Measurements from ENCODE around the gene SMPDL3A.

Gene SMPDL3A

DNA sequence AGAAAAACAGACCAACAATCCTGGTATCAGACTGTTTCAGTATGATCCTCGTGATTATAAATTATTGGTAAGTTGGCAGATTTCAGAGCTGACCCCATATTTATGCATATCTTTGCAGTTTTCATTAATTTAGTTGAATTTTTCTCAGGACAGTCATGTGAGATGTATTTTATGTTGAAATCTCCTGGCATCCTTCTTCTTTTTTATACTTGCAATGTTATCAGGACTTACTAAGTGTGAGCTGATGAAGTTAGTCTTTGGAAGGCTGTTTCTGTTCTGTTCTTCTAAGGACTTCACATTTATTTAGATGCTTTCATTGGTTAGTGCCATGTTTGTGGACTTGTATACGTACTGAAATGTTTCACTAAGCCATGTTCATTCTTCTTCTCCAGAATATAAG lies 17.2 kb downstream of the SMPDL3A start:
- no peak for DNase-seq

DNA sequence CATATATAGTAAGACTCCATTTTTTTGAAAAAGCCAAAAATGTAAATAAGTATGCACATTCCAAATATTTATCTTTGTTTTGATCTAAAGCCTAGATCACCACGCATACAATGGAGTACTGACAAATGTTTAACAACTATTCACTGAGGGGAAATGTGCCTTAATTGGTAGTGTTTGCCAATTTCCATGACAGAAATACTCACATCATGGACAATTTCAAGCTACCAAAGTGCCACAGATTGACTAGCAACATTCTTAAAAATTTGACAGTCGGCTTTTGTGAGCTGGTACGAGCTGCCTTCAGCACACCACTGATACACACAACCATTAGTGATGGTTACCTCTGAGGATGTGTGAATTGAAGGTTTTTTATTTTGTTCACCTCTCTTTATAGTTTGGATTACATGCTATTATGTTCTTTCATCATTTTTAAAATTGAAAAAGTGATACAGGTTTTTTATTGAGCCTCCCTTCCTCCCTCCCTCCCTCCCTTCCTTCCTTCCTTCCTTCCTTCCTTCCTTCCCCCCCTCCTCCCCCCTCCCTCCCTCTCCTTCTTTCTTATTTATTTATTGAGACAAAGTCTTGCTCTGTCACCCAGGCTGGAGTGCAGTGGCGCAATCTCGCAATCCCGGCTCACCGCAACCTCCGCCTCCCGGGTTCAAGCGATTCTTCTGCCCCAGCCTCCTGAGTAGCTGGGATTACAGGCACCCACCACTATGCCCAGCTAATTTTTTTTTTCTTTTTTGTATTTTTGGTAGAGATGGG lies 19.2 kb downstream of the SMPDL3A start:
- no peak for DNase-seq

DNA sequence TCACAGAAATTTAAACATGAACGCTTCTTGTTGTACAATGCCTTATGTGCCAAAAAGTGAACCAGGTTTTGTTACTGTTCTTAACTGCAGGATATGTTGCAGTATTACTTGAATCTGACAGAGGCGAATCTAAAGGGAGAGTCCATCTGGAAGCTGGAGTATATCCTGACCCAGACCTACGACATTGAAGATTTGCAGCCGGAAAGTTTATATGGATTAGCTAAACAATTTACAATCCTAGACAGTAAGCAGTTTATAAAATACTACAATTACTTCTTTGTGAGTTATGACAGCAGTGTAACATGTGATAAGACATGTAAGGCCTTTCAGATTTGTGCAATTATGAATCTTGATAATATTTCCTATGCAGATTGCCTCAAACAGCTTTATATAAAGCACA lies 19.9 kb downstream of the SMPDL3A start:
- no peak for DNase-seq

DNA sequence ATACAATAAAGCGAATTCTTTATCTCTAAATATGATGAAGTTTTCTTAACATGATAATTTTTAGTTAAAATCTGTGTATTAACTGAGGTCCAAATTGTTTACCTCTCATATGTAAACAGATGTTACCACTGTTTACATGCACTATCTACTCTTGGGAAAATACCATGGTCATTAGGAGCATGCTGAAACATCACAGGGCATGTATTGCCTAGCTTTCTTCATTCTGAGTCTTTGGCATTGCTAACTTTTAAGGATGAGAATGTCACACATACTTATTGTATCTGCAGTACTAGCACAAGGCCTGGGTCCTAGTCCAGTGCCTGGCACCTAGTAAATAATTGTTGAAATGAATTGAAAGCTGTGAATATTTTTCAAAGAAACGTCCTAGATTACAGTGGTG lies 20.6 kb downstream of the SMPDL3A start:
- DNase-seq: no peak

DNA sequence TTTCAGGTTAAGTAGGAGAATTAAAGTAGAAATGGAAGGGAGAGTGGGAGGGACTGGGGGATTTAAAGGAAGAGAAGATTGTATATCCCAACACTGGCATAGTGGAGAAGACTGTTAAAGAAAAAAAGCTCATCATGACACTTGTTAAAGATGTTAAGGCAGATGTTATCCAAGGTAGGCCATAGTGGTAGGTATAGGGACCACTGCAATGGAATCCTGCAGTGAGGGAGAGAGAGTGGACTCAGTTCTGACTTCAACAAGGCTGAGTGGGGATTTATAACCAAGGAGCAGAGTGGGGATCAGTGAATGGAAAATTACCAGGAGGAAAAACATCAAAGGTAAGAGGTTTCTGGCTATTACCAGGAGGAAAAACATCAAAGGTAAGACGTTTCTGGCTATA lies 21.1 kb downstream of the SMPDL3A start:
- DNase-seq: no peak

DNA sequence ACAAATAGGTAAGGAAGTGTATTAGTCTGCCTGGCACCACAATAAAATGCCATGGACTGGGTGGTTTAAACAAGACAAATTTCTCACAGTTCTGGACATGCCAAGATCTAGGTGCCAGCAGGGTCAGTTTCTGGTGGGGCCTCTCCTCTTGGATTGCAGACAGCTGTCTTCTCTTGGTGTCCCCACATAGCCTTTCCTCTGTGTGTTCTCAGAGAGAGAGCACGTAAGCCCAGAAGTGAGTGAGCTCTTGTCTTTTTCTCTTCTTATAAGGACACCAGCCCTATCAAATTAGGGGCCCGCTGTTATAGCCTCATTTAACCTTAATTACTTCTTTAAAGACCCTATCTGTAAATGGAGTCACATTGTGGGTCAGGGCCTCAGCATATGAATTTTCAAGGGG lies 28.3 kb downstream of the SMPDL3A start:
- DNase-seq: no peak

DNA sequence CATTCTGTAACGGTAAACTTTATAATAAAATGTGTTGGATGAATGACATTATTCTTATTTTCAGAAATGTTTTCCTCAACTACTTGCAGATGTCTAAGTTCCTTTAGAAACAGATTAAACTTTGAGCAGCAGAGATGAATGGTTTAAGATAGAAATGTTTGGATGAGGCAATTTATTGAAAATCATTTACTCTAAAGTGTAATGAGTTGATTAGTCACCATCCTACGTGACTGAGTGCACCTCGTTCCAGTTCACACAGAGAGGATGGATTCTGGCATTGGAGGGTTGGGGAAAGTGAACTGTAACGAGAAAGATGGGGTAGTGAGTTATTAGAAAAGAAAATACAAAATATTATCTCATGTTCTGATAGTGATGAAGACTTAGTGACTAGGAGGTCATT lies 28.7 kb downstream of the SMPDL3A start:
- no peak for DNase-seq

DNA sequence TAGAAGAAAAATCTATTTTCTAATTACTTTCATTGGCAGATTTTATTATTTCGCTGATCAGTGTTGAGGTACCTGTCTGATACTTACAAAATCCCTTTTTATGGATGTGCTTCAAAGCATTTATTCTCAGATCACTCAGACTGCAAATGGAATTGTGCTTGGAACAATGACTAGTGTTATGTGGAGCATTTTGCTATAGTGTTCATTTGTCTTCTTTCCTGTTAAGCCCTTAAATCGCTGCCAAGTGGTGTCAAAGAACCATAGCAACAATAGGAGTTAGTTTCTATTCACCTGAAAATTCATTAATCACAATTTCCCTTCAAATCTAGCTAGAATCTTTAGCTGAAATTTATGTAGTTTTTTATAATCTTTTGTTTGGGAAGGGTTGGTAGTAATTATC lies 29.8 kb downstream of the SMPDL3A start:
- DNase-seq: no peak

DNA sequence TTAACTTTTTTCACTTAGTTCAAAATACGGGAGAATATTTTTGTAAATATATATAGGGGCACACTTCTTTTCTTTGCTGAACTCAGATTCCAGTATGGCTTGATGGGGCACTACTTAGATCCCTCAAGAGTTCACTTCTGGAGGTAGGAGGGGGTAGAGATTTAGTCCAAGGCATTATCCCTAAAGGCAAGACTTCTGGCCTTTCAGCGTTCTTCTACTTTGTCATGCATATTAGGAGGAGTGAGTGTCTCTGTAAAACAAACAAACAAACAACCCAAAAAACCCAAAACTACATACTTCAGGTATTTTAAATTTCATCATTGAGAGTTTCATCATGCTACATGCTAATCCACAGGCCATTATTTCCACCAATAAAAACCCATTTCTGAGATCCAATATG lies 32.0 kb downstream of the SMPDL3A start:
- no peak for DNase-seq

DNA sequence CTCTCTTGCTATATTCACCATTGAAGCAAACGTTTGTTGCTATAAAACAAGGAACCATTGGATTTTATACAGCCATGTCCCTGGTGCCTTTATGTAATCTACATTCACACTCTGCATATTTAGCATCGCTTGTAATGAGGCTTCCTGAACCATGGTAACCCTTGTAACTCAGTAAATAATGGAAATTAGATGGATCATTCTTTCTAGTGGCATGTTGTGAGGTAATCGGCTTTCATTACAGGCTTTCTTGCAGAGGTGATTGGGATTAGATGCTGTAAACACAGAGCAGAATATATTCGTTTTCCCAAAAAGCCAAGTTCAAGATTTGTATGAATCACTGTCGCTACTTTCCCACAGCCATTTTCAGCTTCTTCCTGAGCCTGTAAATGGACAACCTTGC lies 36.1 kb downstream of the SMPDL3A start:
- peak; percentile 64 to 76 for DNase-seq

DNA sequence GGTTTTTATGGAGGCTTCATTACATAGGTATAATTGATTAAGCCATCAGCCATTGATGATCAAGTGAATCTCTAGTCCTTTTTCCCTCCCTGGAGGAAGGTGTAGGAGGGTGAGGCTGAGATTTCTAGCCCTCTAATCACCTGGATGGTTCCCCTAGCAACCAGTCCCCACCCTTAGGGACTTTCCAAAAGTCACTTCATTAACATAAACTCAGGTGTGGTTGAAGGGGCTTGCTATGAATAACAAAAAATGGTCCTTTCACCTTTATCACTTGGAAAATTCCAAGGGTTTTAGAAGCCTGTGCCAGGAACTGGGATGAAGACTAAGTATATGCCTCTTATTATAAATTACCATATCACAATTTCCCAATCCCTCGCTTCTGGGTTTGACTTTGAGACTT lies 40.4 kb downstream of the SMPDL3A start:
- DNase-seq: no peak

DNA sequence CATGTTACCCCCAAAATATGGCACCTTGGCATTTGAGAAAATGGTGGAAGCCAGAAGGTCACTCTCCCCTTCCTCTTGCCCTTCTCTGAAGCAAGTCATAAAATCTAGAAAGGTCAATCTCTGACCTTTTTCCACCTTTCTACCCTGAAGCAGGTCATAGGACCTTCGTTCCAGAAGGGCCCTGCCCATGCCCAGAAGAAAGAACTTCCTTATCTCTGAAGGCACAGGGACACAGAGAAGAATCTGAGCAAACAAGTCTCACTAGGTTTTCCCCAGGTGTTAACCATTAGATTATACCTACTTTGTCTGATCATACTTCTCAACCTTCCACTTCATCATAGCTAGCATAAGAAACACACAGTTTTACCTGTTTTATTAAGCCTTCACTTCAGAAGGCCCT lies 42.5 kb downstream of the SMPDL3A start:
- no peak for DNase-seq

DNA sequence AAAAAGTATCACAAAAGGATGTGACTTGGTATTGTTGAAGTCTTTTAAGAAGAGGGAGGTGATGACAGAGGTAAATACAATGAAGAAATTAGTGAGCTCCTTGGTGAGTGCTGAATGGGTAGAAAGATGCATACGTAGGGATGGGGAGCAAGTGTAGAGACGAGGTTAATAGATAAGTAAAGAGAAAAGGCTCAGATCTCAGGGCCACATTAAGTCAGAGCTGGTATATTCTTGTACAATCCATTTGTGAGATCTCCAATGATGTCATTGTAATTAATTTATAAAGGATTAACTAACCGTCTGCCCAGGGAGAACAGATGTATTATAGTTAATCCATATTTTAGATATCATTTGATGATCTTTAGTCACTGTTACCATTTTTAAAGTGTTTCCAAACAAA lies 43.4 kb downstream of the SMPDL3A start:
- DNase-seq: no peak

DNA sequence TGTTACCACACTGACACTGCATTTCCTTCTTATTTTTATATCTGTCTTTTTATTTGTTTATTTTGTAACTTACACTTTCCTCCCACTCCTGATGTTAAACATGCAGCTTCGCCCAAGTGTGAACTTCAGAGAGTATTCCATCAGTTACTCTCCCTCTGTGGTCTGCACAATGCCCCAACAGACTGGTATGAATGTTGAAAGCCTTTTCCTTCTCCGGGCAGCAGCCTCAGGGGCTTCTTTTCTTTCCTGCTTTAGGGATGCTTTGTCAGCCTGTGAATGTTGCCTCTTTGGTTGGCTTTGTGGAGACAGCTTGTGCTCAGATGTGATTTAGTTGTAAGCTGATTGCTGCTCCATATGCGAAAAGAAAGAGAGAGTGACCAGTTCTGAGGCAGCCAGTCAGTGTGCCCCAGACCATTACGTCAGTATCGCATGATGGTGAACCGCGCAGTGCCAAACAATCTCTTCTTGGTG lies 44.0 kb downstream of the SMPDL3A start:
- DNase-seq: peak; percentile 30 to 53

DNA sequence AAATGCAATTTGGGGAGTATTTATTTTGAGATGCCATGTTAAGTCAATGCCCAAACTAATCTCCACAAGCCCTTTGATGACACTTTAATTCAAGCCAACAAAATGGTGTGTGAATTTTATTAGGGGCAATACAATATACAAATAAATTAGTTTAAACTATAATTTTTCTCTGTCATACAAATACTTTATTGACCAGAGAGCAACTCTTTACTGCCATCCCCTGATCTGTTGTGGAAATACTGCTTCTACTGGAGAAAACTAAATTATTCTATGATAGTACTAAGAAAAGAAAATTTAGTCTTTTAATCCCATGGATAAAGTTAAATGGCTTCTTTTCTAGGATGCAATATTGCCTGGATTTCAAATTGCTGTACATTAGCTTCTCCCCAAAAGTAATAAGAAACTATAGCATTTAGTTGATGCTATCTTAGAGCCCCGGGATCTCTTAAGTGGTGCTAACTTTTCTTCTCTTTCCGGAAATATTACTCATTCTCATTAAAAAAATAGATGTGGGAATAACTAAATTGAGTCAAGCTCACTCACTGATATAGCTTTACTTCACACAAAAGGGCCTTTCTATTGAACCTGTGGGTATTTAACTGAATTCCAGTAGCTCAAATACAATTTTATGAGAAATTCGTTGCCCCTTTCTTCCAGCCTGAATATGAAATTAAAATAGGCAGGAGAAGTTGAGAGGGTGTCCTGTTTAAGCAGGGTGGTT lies 49.2 kb downstream of the SMPDL3A start:
- peak in 1 of 2 experiments; percentile 35 for DNase-seq

DNA sequence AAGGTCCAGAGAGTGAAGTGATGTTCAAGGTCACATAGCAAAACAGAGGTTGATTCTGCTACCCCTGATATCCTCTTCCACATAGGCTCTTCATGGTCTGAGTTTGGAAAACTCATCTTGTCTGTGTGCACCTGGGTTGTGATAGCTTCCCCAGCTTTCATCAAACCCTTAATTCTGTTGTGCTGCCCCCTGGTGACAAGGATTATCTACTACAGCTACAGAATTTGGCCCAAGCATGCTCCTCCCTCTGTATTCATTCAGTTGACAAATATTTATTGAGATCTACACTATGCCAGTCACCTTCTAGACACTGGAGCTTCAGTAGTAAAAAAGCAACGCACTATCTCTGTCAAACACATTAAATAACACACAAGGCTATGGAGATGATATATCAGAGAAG lies 50.4 kb downstream of the SMPDL3A start:
- peak; percentile 34 to 73 for DNase-seq

DNA sequence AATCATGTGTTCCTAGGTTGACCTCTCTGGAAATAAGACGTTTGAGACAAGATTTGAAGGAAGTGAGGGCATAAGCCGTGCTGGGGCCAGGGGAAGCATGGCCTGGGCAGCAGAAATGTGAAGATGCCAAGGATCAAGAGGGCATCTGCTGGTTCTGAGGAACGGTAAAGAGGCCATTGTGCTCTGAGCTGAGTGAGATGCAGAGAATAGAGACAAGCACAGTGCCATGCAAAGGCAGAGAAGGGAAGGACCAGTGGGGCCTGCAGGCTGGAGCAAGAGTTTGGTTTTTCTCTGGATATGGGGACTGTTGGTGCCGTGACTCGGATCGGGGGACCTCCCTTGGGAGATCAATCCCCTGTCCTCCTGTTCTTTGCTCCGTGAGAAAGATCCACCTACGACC lies 50.8 kb downstream of the SMPDL3A start:
- no peak for DNase-seq

DNA sequence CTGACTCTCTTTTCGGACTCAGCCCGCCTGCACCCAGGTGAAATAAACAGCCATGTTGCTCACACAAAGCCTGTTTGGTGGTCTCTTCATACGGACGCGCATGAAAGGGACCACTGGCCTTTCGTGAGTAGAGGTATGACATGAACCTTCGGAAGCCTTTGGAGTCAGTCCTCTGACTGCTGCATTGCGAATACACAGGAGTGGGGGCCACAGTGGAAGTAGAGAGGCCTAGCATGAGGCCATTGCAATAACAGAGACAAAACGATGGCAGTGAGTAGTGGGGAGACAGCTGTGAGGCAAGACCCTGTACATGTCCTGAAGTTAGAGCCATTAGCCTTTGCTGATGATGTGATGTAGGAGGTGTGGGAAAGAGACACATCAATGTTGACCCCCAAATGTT lies 56.4 kb downstream of the SMPDL3A start:
- no peak for DNase-seq

DNA sequence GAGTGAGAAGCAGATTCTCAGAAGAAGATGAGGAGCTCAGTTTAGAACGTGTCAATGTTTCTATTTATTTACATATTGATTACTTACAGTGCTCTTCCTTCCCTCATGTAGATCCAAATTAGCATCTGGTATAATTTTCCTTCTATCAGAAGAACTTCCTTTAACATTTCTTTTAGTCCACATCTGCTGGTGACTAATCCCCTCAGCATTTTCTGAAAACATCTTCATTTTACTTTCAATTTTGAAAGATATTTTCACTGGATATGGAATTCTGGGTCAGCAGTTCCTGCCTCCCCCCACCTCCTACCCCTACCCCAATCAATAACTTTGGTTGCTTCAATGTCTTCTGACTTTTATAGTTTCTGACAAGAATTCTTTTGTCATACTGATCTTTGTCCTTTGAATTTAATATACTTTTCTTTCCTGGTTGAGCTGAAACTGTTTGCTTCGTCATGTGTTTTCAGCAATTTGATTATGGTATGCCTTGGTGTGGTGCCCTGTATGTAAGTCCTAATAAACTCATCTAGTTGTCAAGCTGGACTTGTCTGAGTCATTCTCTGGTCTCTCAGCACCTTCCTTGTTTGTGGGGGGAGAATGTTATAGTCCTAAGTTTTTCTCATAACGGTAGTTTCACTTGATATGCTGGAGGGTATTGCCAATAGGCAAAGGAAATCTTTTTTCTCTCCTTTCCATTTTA lies 57.0 kb downstream of the SMPDL3A start:
- no peak for DNase-seq

DNA sequence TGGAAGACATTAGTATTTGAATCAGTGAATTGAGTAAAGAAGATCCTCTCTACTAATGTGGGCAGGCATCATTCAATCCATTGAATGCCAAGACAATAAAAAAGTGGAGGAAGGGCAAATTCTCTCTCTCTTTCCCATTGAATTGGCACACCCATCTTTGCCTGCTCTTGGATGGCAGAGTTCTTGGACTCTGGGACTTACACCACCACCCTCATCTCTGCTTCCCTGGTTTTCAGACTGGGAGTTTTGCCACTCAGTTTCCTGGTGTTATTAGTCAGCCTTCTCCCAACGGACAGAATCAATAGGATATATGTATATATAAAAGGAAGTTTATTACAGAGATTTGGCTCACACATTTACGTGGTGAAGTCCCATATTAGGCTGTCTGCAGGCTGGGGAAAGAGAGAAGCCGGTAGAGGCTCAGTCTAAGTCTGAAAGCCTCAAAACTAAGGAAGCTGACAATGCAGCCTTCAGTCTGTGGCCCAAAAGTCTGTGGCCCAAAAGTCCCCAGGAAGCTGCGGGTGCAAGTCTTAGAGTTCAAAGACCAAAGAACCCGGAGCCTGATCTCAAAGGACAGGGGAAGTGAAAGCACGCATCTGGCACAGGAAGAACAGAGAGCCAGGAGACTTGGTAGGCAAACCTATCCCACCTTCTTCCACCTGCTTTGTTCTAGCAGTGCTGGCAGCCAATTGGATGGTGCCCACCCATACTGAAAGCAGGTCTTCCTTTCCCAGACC lies 64.4 kb downstream of the SMPDL3A start:
- DNase-seq: no peak

Measured in NCI-H526 (cell line).